ENCODE data around the gene REEP3.
"Not testable (repeated sequence)": the region's sequence is repeated elsewhere in the genome, so short reads cannot be mapped to it uniquely, and the experiment has no call there.

REEP3 gene

DNA sequence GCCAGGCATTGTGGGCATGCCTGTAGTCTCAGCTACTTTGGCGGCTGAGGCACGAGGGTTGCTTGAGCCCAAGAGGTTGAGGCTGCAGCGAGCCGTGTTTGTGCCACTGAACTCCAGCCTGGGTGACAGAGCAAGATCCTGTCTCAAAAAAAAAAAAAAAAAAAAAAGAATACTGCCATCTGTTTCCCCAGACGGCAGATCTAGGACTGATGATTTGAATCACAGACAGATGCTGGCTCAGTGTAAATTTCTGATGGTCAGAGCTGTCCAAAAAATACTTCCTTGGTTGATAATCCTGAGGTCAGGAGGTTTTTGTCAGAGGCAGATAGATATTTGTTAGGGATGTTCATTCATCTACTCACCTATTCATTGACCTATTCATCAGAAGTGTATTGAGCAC, 130.7 kb downstream of the REEP3 start:
- TF ChIP-seq, protein P1, sequence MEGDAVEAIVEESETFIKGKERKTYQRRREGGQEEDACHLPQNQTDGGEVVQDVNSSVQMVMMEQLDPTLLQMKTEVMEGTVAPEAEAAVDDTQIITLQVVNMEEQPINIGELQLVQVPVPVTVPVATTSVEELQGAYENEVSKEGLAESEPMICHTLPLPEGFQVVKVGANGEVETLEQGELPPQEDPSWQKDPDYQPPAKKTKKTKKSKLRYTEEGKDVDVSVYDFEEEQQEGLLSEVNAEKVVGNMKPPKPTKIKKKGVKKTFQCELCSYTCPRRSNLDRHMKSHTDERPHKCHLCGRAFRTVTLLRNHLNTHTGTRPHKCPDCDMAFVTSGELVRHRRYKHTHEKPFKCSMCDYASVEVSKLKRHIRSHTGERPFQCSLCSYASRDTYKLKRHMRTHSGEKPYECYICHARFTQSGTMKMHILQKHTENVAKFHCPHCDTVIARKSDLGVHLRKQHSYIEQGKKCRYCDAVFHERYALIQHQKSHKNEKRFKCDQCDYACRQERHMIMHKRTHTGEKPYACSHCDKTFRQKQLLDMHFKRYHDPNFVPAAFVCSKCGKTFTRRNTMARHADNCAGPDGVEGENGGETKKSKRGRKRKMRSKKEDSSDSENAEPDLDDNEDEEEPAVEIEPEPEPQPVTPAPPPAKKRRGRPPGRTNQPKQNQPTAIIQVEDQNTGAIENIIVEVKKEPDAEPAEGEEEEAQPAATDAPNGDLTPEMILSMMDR (IDR thresholded peaks at IDR 0.05; ENCODE audit: low read depth, low read length, missing control alignments), result no peak
- DNase-seq (ENCODE audit: low read depth), result no peak
- H3K4me3 ChIP-seq (ENCODE audit: low read depth, low read length), result no peak overlapping the region
- in situ Hi-C loops (cut with HindIII; ENCODE audit: low sequenced_read_pairs), result no loop called here

DNA sequence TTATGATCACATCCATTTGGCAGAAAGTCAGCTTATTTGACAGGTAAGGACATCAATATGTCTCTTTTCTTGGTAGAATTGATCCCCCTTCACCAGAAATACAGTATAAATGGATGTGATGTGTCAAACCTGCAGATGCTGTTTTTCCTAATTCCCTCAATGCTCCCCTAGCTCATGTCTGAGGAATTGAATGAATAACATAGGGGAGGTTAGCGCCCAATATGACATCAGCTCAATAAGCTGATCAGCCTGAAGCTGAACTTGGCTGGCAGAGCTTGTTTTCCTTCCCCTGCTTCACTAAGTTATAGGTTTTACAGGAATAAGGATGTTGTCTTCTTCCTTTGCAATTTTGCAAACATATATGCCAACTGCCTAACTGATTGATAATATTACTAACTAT, 132.5 kb downstream of the REEP3 start:
- in situ Hi-C loops (cut with HindIII; ENCODE audit: low sequenced_read_pairs), result no loop called here
- H3K4me3 ChIP-seq (ENCODE audit: low read depth, low read length), result no peak overlapping the region
- TF ChIP-seq, protein P1 (IDR thresholded peaks at IDR 0.05; ENCODE audit: low read depth, low read length, missing control alignments), result no peak
- no peak for DNase-seq (ENCODE audit: low read depth)

DNA sequence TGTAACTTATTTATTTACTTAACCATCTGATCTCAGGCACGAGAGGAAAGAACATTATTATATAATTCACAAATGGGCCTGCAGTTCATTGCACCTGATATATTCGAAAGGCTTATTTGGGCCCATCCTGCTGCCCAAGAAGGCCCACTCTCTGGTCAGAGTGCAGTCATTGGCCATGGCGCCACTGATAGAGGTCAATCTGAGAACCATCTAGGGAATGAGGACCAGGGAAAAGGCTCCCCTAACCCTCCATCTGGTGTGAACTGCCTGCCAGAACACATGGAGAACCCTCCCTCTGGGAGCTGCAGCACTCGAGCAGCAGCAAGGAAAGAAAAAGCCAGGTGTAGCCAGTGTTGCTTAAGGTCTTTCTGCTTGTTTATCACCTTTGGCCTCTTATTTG, 136.6 kb downstream of the REEP3 start:
- in situ Hi-C loops (cut with HindIII; ENCODE audit: low sequenced_read_pairs), result no loop called here

DNA sequence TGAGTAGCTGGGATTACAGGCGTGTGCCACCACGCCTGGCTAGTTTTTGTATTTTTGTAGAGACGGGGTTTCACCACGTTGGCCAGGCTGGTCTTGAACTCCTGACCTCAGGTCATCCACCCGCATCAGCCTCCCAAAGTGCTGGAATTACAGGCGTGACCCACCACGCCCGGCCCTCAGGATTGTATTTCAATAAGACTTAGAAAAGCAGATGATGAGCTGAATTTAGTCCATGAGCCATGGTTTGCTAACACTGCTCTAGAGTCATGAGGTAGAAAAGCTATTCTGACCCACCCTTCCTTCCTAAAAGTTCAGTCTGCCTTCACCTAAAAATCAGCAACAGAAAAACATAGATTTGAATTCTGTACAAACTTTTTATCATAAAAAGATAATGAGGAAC, 139.7 kb downstream of the REEP3 start:
- DNase-seq (ENCODE audit: low read depth); in situ Hi-C loops (cut with HindIII; ENCODE audit: low sequenced_read_pairs); H3K4me3 ChIP-seq (ENCODE audit: low read depth, low read length): not testable (repeated sequence)

More for the DNA sequence above, 136.6 kb downstream of the REEP3 start:
- no peak for DNase-seq (ENCODE audit: low read depth)
- TF ChIP-seq, protein P1 (IDR thresholded peaks at IDR 0.05; ENCODE audit: low read depth, low read length, missing control alignments), result no peak
- H3K4me3 ChIP-seq (ENCODE audit: low read depth, low read length), result no peak overlapping the region

DNA sequence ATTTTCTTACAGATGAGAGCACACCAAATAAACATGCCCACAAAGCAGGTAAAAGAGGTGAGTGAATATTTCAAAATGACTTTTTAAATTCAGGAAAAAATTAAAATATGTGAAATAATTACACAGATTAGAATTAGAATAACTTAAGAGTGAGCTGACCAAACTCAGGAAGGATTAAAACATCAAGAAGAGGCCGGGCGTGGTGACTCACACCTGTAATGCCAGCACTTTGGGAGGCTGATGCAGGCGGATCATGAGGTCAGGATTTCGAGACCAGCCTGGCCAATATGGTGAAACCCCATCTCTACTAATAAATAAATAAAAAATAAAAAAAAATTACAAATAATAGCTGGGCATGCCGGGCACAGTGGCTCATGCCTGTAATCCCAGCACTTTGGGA, 140.1 kb downstream of the REEP3 start:
- no peak for DNase-seq (ENCODE audit: low read depth)
- H3K4me3 ChIP-seq (ENCODE audit: low read depth, low read length), result no peak overlapping the region
- in situ Hi-C loops (cut with HindIII; ENCODE audit: low sequenced_read_pairs), result no loop called here
- TF ChIP-seq, protein P1 (IDR thresholded peaks at IDR 0.05; ENCODE audit: low read depth, low read length, missing control alignments), result no peak

DNA sequence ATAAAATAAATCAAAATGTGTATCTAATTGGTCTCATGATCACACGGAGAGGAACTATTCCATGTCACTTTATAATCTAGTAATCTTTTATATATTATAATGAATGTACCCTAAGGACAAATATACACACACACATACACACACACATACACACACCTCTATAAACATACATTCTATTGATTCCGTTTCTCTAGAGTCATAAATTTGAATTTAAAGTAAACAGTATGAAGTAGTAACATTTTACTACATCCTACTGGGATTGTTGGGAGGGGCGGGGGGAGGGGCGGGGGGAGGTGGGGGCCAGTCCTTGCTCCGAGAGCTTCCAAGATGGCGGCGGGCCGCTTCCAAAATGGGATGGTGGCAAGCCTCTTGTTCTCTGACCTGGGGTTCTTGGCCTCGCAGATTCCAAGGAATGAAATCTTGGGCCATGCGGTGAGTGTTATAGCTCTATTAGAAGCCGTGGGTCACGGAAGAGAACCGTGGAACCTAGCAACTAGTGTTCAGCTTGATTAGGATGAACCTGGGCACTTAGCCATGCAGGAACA, 143.2 kb downstream of the REEP3 start:
- no peak overlapping the region for H3K4me3 ChIP-seq (ENCODE audit: low read depth, low read length)
- in situ Hi-C loops (cut with HindIII; ENCODE audit: low sequenced_read_pairs), result no loop called here
- TF ChIP-seq, protein P1 (IDR thresholded peaks at IDR 0.05; ENCODE audit: low read depth, low read length, missing control alignments), result no peak
- no peak for DNase-seq (ENCODE audit: low read depth)

DNA sequence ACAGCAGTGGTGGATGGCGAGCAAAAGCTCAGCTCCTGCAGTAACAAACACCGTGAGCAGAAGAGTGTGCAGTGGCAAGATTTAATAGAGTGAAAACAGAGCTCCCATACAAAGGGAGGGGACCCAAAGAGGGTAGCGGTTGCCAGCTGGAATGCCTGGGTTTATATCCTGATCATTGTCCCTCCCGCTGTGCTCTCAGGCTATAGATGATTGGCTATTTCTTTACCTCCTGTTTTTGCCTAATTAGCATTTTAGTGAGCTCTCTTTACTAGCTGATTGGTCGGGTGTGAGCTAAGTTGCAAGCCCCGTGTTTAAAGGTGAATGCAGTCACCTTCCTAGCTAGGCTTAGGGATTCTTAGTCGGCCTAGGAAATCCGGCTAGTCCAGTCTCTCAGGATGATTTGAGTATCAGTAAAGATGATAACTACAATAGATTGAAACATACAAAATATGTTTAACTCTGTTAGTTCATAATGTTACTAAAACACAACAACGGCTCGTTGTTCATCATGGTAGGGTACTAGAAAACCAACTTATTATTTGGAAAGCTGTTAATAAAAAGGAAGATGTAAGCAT, 143.9 kb downstream of the REEP3 start:
- H3K4me3 ChIP-seq (ENCODE audit: low read depth, low read length); in situ Hi-C loops (cut with HindIII; ENCODE audit: low sequenced_read_pairs); DNase-seq (ENCODE audit: low read depth): not testable (repeated sequence)

Data from astrocyte of the cerebellum (primary cell).